ENCODE results near the gene FCSK. TPM values are rescaled to one million over a fixed set of nuclear protein-coding genes. Genes with fewer than 3 reads are reported as not detected.

FCSK gene
- total and polyA plus RNA-seq, 4 donors, result 7.3 to 20.4 (median 15.7) TPM

DNA sequence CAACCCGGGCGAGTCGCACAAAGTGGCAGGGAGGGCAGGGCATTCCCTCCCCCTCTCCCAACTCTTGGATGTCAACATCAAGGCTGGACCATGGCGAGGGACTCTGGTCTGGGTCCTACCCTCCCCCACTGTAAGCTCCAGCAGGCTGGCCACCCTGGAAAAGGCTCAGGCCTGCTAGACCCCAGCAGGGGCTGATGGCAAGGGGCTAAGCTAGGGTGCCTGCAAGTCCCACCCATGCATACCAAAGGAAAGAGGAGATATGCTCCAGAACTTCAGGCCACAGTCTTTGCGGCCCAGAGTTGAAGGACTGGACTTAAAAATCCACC, 35.4 kb upstream of the FCSK start:
- no peak for DNase-seq (ENCODE audit: low read depth in 4 of 6, low spot score in 6 of 6)
- peaks cover 40% of the 10 kb centered on the region for H3K36me3 ChIP-seq (ENCODE audit: control insufficient read depth, insufficient read depth, low read length)
- H3K4me1 ChIP-seq (ENCODE audit: control insufficient read depth, insufficient read depth, low read length), result peaks cover 30% of the 10 kb centered on the region
- H3K27ac ChIP-seq (ENCODE audit: low read depth, low read length), result no peak overlapping the region
- WGBS (ENCODE audit: insufficient coverage), result 84% methylated on average over 4 of the region's 5 CpGs
- H3K4me3 ChIP-seq (ENCODE audit: low read depth, low read length), result no peak overlapping the region
- no peaks in the 10 kb centered on the region for H3K27me3 ChIP-seq (ENCODE audit: control insufficient read depth, insufficient read depth, low read length)
- H3K9me3 ChIP-seq (ENCODE audit: control insufficient read depth, insufficient read depth, low read length), result no peaks in the 10 kb centered on the region

DNA sequence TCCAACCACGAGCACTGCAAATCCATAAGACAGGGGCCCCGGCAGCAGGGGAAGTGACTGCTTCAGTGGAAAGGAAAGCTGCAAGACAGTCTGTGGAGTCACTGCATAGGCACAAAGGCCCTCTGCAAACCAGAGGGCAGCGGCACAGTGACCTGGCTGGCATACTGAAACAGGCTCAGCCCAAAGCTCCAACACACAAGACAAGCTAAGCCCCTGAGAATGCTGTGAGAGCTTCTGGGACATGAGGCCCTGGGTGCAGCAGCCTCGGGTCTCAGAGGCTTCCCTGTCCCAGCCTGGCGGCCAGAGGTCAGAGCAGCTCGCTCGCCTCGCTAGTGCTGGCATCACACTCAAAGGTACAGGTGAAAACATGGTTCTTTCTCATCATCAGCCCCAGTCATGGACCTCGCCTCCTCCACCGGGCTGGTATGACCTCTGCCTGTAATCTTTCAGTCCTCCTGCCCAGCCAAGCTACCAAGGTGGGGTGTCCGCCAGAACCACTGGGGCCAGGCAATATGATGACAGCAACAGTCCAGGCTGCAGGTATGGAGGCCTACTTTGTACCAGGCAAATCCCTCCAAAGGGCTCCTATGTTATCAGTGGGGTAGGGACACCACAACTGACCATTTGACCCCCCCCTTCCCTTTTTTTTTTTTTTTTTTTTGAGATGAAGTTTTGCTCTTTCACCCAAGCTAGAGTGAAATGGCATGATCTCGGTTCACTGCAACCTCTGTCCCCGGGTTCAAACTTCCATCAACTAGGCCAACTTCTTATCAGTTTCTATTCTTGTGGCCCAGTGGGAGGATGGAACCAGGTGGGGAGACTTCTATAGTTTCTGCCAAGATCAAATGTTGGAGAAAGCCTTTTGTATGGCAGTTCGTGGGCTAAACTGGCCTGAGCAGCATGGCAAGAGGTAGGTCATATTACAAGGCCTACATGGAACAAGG, 34.7 kb upstream of the FCSK start:
- Histone ChIP-seq H3K27ac (ENCODE audit: low read depth, low read length) (no peak overlapping the region), H3K4me1 (ENCODE audit: control insufficient read depth, insufficient read depth, low read length) (peaks cover 30% of the 10 kb centered on the region), H3K27me3 (ENCODE audit: control insufficient read depth, insufficient read depth, low read length) (no peaks in the 10 kb centered on the region), H3K4me3 (ENCODE audit: low read depth, low read length) (no peak overlapping the region), H3K36me3 (ENCODE audit: control insufficient read depth, insufficient read depth, low read length) (peaks cover 40% of the 10 kb centered on the region), H3K9me3 (ENCODE audit: control insufficient read depth, insufficient read depth, low read length) (no peaks in the 10 kb centered on the region)
- peak in 1 of 6 donors; percentile 2 for DNase-seq (ENCODE audit: low read depth in 4 of 6, low spot score in 6 of 6)
- 78% methylated on average over 11 of the region's 14 CpGs for WGBS (ENCODE audit: insufficient coverage)

DNA sequence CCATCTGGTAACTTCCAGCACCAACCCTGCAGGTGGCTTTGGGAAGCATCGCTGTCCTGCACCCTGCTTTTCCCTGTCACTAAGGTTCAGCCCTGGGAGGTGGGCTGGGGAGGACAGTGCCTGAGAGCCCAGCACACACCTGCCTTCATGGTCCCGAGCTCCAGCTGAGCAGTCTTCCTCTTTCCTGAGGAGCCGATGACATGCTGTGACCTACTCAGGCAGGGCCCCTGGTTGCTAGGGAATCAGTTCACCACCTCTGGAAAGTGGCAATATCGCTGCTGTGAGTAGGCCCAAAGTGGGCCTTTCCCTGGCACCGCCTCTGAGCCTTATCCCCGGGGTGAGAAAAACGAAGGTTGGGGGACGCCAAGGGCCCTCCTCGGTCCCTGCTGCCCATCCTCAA, 33.4 kb upstream of the FCSK start:
- H3K36me3 ChIP-seq (ENCODE audit: control insufficient read depth, insufficient read depth, low read length), result peaks cover 46% of the 10 kb centered on the region
- peaks cover 30% of the 10 kb centered on the region for H3K4me1 ChIP-seq (ENCODE audit: control insufficient read depth, insufficient read depth, low read length)
- no peak overlapping the region for H3K27ac ChIP-seq (ENCODE audit: low read depth, low read length)
- H3K27me3 ChIP-seq (ENCODE audit: control insufficient read depth, insufficient read depth, low read length), result no peaks in the 10 kb centered on the region
- no peak for DNase-seq (ENCODE audit: low read depth in 4 of 6, low spot score in 6 of 6)
- no peak overlapping the region for H3K4me3 ChIP-seq (ENCODE audit: low read depth, low read length)
- WGBS (ENCODE audit: insufficient coverage), result 68% methylated on average over 9 of the region's 9 CpGs
- no peaks in the 10 kb centered on the region for H3K9me3 ChIP-seq (ENCODE audit: control insufficient read depth, insufficient read depth, low read length)

DNA sequence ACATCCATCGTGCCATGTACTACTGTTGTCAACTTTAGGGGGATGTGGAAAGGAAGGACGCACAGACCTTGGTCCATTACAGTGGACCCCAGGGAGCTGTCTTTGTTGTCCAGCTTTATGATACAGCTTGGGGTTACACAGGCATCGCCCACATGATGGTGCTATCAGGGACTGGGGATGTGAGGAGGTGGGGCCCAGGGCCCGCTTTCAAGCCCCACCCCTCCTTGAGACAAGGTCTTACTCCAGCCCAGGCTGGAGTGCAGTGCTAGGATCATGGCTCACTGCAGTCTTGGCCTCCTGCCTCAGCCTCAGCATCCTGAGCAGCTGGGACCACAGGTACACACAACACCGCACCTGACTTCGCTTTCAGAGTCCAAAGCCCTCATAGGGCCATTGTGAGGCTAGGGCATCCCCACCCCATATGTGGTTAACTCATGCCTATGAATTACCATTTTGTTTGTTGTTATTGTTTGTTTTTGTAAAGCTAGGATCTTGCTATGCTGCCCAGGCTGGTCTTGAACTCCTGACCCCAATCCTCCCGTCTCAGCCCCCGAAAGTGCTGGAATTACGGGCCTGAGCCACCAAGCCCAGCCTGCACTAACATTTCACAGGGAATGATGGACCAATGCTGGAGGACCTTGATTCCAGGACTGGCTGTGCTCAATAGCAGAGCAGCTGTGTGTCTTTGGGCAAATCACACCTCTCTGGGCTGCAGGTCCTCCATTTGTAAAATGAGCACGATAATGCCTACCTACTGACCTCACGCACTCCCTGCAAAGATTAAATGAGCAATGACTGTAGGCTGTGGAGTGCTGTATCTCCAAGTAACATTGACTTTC, 32.7 kb upstream of the FCSK start:
- no peaks in the 10 kb centered on the region for H3K27me3 ChIP-seq (ENCODE audit: control insufficient read depth, insufficient read depth, low read length)
- no peak overlapping the region for H3K27ac ChIP-seq (ENCODE audit: low read depth, low read length)
- H3K4me3 ChIP-seq (ENCODE audit: low read depth, low read length), result no peak overlapping the region
- H3K36me3 ChIP-seq (ENCODE audit: control insufficient read depth, insufficient read depth, low read length), result peaks cover 45% of the 10 kb centered on the region
- WGBS (ENCODE audit: insufficient coverage), result 91% methylated on average over 7 of the region's 11 CpGs
- no peaks in the 10 kb centered on the region for H3K9me3 ChIP-seq (ENCODE audit: control insufficient read depth, insufficient read depth, low read length)
- no peak for DNase-seq (ENCODE audit: low read depth in 4 of 6, low spot score in 6 of 6)
- H3K4me1 ChIP-seq (ENCODE audit: control insufficient read depth, insufficient read depth, low read length), result peaks cover 30% of the 10 kb centered on the region

DNA sequence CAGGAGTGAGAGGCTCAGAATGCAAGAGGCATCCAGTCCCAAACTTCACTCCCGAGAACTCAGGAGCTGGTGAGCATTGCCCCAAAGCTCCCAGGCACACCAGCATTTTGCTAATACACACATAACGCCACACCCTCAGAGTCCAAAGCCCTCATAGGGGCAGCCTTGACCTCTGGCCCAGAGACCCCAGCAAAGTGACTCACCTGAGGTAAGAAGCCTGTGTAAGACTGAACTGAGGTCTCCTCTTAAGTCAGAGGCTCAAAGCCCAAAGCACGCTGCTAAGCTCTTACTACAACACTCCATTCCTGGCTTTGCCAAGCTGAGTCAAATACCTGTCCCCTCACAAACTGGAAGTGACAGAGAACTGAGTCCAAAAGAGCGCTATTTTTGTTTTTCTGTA, 31.9 kb upstream of the FCSK start:
- Histone ChIP-seq H3K36me3 (ENCODE audit: control insufficient read depth, insufficient read depth, low read length) (peaks cover 37% of the 10 kb centered on the region), H3K4me1 (ENCODE audit: control insufficient read depth, insufficient read depth, low read length) (peaks cover 30% of the 10 kb centered on the region), H3K4me3 (ENCODE audit: low read depth, low read length) (no peak overlapping the region), H3K27me3 (ENCODE audit: control insufficient read depth, insufficient read depth, low read length) (no peaks in the 10 kb centered on the region), H3K27ac (ENCODE audit: low read depth, low read length) (no peak overlapping the region), H3K9me3 (ENCODE audit: control insufficient read depth, insufficient read depth, low read length) (no peaks in the 10 kb centered on the region)
- 100% methylated on average over 3 of the region's 4 CpGs for WGBS (ENCODE audit: insufficient coverage)
- DNase-seq (ENCODE audit: low read depth in 4 of 6, low spot score in 6 of 6), result no peak

DNA sequence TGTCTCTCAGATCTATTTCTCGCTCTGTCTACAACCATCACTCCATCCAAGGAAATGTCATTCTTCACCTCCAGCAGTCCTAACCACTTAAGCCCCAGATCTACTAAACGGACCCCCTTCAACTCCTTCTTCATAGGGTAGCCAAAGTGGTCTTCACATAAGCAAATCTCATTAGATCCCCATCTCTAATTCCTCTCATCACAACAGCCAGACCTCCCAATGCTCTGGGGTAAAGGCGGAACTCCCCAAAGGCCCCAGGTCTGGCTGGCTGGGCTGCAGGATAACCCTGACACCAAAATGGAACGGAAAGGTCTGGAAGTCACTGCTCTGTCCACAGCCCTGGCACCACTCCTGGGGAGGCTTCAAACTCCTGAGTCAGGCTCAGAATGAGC, 26.6 kb upstream of the FCSK start:
- Histone ChIP-seq H3K9me3 (ENCODE audit: control insufficient read depth, insufficient read depth, low read length) (no peaks in the 10 kb centered on the region), H3K4me3 (ENCODE audit: low read depth, low read length) (no peak overlapping the region), H3K4me1 (ENCODE audit: control insufficient read depth, insufficient read depth, low read length) (peaks cover 37% of the 10 kb centered on the region), H3K27me3 (ENCODE audit: control insufficient read depth, insufficient read depth, low read length) (no peaks in the 10 kb centered on the region), H3K27ac (ENCODE audit: low read depth, low read length) (peak overlapping the region; percentile 80), H3K36me3 (ENCODE audit: control insufficient read depth, insufficient read depth, low read length) (peaks cover 8% of the 10 kb centered on the region)
- no peak for DNase-seq (ENCODE audit: low read depth in 4 of 6, low spot score in 6 of 6)
- WGBS (ENCODE audit: insufficient coverage), result 49% methylated on average over 4 of the region's 4 CpGs

DNA sequence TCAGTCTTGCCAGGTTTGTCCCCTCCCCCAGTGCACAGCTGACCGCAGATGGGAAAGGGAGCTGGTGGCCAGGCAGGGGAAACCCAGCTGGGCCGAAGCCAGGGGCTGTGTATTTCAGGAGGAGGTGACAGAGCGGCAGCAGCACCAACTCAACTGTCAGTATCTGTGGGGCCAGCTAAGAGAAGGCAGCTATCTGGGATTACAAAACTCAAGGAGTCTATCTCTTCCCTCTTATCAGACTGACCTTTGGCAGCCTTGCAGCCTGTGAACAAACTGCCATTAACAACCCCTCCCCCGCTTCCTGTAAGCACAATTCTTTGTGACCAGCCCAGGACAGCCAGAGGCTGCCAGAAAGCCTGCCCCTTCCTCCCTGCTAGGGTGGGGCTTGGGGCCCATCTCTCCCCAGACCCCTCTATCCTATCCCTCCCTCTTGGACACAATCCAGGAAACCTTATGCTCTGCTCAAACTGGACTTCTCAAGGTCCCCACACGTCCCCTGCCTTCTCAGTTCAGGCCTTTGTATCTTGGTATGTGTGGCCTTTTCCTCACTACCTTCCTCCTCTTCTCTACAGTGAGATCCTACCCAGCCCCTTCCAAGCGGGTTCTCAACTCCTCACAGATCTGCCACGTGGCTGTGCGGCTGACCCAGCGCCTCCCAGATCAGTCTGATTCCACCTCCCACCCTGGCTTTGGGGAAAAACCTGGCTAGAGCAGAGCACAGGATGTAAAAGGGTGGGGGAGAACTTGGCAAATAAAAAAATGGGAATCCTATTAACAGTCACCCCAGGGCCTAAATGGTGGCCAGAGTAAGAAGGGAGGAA, 26.0 kb upstream of the FCSK start:
- WGBS (ENCODE audit: insufficient coverage), result 12% methylated on average over 7 of the region's 9 CpGs
- Histone ChIP-seq H3K27ac (ENCODE audit: low read depth, low read length) (peak overlapping the region; percentile 80), H3K9me3 (ENCODE audit: control insufficient read depth, insufficient read depth, low read length) (no peaks in the 10 kb centered on the region), H3K4me1 (ENCODE audit: control insufficient read depth, insufficient read depth, low read length) (peaks cover 43% of the 10 kb centered on the region), H3K27me3 (ENCODE audit: control insufficient read depth, insufficient read depth, low read length) (no peaks in the 10 kb centered on the region), H3K36me3 (ENCODE audit: control insufficient read depth, insufficient read depth, low read length) (peaks cover 10% of the 10 kb centered on the region), H3K4me3 (ENCODE audit: low read depth, low read length) (no peak overlapping the region)
- DNase-seq (ENCODE audit: low read depth in 4 of 6, low spot score in 6 of 6), result peak in 5 of 6 donors; percentile 54 to 90 (median 81)

DNA sequence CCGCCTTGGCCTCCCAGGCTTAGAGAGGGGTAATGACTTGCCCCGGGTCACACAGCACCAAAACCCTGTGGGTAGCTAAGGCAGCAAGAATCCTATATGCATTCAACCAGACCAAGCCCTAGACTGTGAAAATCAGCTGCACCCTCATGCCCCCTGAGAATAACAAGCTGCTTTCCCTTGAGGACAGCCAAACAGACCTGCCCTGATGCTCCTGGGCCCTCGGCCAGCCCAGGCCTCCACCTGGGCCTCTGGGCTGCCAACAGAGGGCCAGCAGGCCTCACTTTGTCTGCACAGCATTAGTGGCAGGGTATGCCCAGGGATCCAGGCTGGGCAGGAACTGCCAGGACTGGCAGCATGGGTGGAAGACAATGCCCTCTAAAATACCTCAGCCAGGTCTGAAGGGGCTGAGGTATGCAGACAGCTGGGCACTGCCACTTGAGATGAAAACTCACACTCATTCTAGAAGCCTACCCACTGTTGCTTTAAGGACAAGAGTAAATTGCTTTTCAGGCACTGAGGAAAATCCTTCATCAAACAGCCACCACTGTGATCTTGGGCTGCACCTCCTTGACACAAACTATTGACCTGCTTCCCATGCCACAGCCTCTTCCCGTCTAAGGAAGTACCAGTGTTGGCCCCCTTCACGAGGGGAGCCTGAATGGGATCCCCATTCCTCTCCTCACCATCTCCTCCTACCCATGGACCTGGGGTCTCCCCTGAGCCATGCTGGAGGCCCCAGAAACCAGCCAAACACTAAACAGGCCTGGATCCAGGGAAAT, 24.3 kb upstream of the FCSK start:
- Histone ChIP-seq H3K27me3 (ENCODE audit: control insufficient read depth, insufficient read depth, low read length) (no peaks in the 10 kb centered on the region), H3K36me3 (ENCODE audit: control insufficient read depth, insufficient read depth, low read length) (peaks cover 23% of the 10 kb centered on the region), H3K4me1 (ENCODE audit: control insufficient read depth, insufficient read depth, low read length) (peaks cover 51% of the 10 kb centered on the region), H3K27ac (ENCODE audit: low read depth, low read length) (peak overlapping the region; percentile 3), H3K9me3 (ENCODE audit: control insufficient read depth, insufficient read depth, low read length) (no peaks in the 10 kb centered on the region), H3K4me3 (ENCODE audit: low read depth, low read length) (no peak overlapping the region)
- no peak for DNase-seq (ENCODE audit: low read depth in 4 of 6, low spot score in 6 of 6)
- WGBS (ENCODE audit: insufficient coverage), result 79% methylated on average over 5 of the region's 5 CpGs

Data from spinal cord (tissue), 10 donors.